Upper lobe of right lung (tissue), 1 donor: ENCODE data around the gene CALHM6. TPM values are rescaled to one million over a fixed set of nuclear protein-coding genes. Genes with fewer than 3 reads are reported as not detected.

Source experiments
- ATAC-seq: fragments of 200-7000 bp; cut with Tn5 transposase; one replicate; pipeline ENCODE4 v1.9.1; 2020; ENCODE audit warnings: mild to moderate bottlenecking, moderate library complexity
- DNase-seq: peaks from one replicate; pipeline ENCODE4 v3.0.0-alpha.2; 2020
- H3K27ac ChIP-seq: fragments of 200-600 bp; one replicate; pipeline ENCODE4 v1.8.0; 2022
- H3K27me3 ChIP-seq: fragments of 200-600 bp; one replicate; pipeline ENCODE4 v1.8.0; 2022; ENCODE audit warnings: mild to moderate bottlenecking
- H3K36me3 ChIP-seq: fragments of 200-600 bp; one replicate; pipeline ENCODE4 v1.8.0; 2022
- H3K4me1 ChIP-seq: fragments of 200-600 bp; one replicate; pipeline ENCODE4 v1.8.0; 2022
- H3K4me3 ChIP-seq: fragments of 200-600 bp; one replicate; pipeline ENCODE4 v1.8.0; 2022; ENCODE audit warnings: mild to moderate bottlenecking
- H3K9me3 ChIP-seq: fragments of 200-600 bp; one replicate; pipeline ENCODE4 v1.8.0; 2022
- CTCF ChIP-seq: fragments of 200-600 bp; IDR thresholded peaks from one replicate; pipeline ENCODE4 v1.8.0; 2022; ENCODE audit warnings: antibody characterized with exemption
- intact Hi-C: fragments of 100-400 bp; cut with DNase I; formaldehyde crosslinking; loops from one replicate; pipeline ENCODE4 v1.11.0; 2022
- total RNA-seq: library from RNA; stranded (reverse); fragmentation: NEBNext Ultra II Directional; extraction: Animal tissue kit (Norgen Biotek cat#: 25700); gene quantifications from one replicate; pipeline ENCODE4 v1.2.1, GENCODE V29; 2021
- donor health status: DM: no; HTN: yes; CAD: no; lungs with severe emphysema.

The CALHM6 gene
- total RNA-seq, 1 donor from 2014 or later = 3.6 TPM

- Histone ChIP-seq H3K27me3 (no peaks in the 10 kb centered on the region), H3K9me3 (no peaks in the 10 kb centered on the region), H3K27ac (no peak overlapping the region), H3K4me3 (no peak overlapping the region), H3K36me3 (peaks cover 29% of the 10 kb centered on the region), H3K4me1 (no peaks in the 10 kb centered on the region)
- DNase-seq = no peak
- TF ChIP-seq CTCF = no peak
- intact Hi-C loops = no loop called here
- no peak for ATAC-seq
Observed at GRCh38 chr6:116431964-116432595, 29.1 kb upstream of the CALHM6 start.

DNA sequence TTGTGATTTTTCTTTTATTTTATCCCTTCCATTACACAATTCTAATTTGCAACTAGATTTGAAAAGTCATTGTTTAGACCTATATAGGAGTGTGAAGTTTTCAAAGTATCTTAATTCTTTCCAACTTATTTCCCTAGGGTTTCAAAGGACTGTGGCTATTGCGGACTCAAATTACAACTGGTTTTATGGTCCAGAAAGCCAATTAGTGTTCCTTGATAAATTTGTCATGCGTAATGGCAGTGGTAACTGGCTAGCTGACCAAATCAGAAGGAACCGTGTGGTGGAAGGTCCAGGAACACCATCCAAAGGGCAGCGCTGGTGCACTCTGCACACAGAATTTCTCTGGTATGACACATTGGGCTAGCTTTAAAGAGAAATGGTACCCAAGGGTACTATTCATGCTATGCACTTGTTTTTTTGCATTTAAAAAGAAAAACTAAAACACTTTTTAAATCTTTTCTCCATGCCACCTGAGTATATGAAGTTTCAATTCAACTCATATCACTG, 27.9 kb upstream of the CALHM6 start:
- H3K4me1 ChIP-seq = no peaks in the 10 kb centered on the region
- no peaks in the 10 kb centered on the region for H3K27me3 ChIP-seq
- peaks cover 19% of the 10 kb centered on the region for H3K36me3 ChIP-seq
- no peaks in the 10 kb centered on the region for H3K9me3 ChIP-seq
- H3K4me3 ChIP-seq = no peak overlapping the region
- ATAC-seq (no peak), DNase-seq (no peak)
- TF ChIP-seq CTCF = no peak
- intact Hi-C loops = no loop called here
- no peak overlapping the region for H3K27ac ChIP-seq

- Histone ChIP-seq H3K9me3 (no peaks in the 10 kb centered on the region), H3K27ac (no peak overlapping the region), H3K36me3 (peaks cover 16% of the 10 kb centered on the region), H3K27me3 (no peaks in the 10 kb centered on the region), H3K4me1 (no peaks in the 10 kb centered on the region), H3K4me3 (no peak overlapping the region)
- ATAC-seq (no peak), DNase-seq (no peak)
- TF ChIP-seq CTCF = no peak
- intact Hi-C loops = no loop called here
Observed at GRCh38 chr6:116434056-116434725, 27.0 kb upstream of the CALHM6 start.

GRCh38 chr6:116436586-116436985, 24.6 kb upstream of the CALHM6 start:
- Histone ChIP-seq H3K27ac (no peak overlapping the region), H3K36me3 (peaks cover 4% of the 10 kb centered on the region), H3K4me3 (no peak overlapping the region), H3K27me3 (no peaks in the 10 kb centered on the region), H3K9me3 (no peaks in the 10 kb centered on the region), H3K4me1 (no peaks in the 10 kb centered on the region)
- intact Hi-C loops = no loop called here
- DNase-seq (no peak), ATAC-seq (no peak)
- TF ChIP-seq CTCF = no peak

- no peaks in the 10 kb centered on the region for H3K9me3 ChIP-seq
- no peak overlapping the region for H3K27ac ChIP-seq
- intact Hi-C loops = no loop called here
- H3K27me3 ChIP-seq = no peaks in the 10 kb centered on the region
- no peak overlapping the region for H3K4me3 ChIP-seq
- no peaks in the 10 kb centered on the region for H3K36me3 ChIP-seq
- no peak for DNase-seq
- H3K4me1 ChIP-seq = no peaks in the 10 kb centered on the region
- TF ChIP-seq CTCF = no peak
- ATAC-seq = no peak
Observed at GRCh38 chr6:116437656-116438055, 23.5 kb upstream of the CALHM6 start.
